GM18526 (cell line): ENCODE results near the gene RTTN.

Experiments used
- POLR2A ChIP-seq: IDR thresholded peaks from 3 replicates; pipeline ENCODE4 v1.6.1; 2011; ENCODE audit not compliant: insufficient read length; ENCODE audit errors: extremely low read depth

Gene RTTN

DNA sequence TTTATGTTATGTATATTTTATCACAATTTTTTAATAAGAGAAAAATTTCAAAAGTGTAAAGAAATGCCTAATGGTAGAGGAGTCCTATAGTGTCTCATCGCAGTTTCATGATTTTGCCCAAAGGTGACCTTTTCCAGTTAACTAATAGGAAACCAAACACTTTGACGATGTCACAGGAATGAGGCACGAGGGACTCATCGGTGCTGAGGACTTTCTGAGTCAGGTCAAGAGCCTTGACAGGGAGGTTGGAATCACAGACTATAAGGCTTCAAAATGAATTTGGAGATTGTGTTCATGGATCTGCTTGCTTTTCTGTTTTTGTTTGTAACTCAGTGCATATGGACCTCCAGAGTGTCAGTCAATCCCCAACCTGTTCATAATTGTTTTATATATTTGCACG lies 15.1 kb upstream of the RTTN start:
- TF ChIP-seq POLR2A, result no peak

- no peak for TF ChIP-seq POLR2A
Measured at GRCh38 chr18:70219688-70220087, 14.2 kb upstream of the RTTN start.

DNA sequence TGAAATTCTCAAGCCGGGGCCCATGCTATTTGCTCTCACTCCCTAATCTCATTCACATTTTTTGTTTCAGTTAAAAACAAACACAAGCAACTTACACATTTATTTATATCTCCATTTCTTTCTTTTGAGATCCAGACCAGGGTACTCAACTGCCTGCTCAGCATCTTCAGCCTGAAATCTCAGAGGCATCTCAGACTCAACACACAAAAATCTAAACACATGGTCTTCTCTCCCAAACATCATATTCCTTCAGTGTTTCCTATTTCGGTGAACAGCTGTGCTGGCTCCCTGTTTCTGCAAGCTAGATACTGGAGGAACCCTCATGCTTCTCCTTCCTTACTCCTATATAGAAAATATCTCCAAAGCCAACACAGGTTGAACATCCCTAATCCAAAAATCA lies 11.3 kb upstream of the RTTN start:
- no peak for TF ChIP-seq POLR2A

DNA sequence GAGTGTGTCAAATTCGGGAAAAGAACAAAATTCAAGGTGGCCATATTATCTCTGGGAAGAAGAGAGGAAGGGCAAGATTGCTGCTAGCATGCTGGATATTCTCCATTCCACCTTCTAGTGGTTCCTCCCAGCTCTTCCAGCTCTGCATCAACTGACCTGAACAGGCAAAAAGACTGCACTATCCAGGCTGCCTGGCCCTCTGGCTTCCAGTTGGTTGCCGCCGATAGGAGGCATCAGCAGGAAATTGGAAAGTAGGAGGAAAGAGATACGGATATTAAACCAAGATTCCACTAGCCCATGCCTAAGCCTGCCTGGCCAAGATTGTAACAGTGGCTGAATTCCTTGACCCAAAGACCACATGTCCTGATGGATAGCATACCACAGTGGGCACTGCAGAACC lies 1.7 kb upstream of the RTTN start:
- TF ChIP-seq POLR2A, result no peak

- no peak for TF ChIP-seq POLR2A
Measured at GRCh38 chr18:70200286-70200685, 5.2 kb downstream of the RTTN start.

GRCh38 chr18:70197844-70198243 lies 7.6 kb downstream of the RTTN start:
- TF ChIP-seq POLR2A, result no peak

DNA sequence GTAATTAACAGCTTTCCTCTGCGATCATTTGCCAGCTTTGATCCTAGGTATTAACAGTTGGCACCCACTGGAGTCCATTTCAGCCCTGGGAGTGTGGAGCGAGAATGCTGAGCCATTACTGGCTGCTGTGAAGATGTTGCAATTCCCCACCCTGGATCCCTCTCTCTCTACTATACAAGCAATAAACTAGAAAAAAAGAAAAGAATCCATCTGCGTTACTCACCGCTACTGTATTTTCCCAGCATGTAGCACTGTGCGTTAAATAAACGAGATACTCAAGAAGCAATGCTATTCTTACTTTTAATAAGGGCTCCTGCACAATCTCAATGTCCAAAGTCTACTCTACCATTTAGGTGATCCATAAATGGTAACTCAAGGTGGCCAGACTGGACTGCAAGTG lies 8.5 kb downstream of the RTTN start:
- no peak for TF ChIP-seq POLR2A

DNA sequence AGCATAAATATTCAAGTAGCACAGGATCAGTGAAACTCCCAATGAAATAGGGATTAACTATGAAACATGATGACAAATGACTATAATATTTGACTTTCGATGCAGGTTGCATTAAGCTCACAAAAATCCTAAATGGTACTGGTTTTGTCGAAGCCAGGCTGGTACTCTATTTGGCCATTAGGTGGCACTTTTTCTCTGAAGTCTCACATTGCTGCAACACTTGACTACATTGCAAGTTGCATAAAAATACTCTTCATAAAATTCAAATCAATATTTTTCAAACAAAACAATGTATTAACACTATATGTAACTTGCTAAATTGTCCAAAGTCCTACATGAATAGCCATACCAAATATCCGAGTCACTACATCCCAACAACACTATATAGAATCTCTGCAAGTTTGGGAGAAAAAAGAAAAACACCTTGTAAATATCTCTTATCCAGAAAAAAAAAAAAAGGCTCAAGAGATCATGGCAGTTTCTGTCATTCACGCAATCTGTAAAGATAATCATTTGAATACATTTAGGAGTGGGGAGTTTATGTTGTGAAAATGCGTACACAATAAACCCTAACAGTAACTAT lies 9.5 kb downstream of the RTTN start:
- TF ChIP-seq POLR2A, result no peak

DNA sequence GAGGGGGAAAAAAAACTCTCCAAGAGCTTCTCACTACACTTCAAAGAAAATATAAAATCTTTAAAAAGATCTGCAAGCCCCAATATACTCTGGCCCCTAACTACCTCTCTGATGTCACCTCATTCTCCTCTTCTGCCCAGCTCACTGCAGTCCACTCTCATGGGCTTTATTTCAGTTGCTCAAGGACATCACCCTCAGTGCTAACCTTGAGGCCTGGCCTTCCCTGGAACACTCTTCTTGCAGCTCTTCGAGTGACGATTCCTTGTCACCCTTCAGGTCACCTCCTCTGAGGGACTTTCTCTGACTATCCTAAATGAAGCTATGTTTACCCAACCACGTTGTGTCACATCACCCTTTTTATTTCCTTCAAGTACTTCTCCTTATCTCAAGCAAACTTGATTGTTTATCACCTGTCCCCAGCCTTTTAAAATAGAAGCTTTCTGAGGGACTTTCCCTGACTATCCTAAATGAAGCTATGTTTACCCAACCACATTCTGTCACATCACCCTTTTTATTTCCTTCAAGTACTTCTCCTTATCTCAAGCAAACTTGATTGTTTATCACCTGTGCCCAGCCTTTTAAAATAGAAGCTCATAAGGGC lies 10.4 kb downstream of the RTTN start:
- TF ChIP-seq POLR2A, result no peak

GRCh38 chr18:70194227-70194890 lies 11.1 kb downstream of the RTTN start:
- no peak for TF ChIP-seq POLR2A

- no peak for TF ChIP-seq POLR2A
Measured at GRCh38 chr18:70190529-70190928, 15.0 kb downstream of the RTTN start.

- no peak for TF ChIP-seq POLR2A
Measured at GRCh38 chr18:70188113-70188512, 17.4 kb downstream of the RTTN start.

DNA sequence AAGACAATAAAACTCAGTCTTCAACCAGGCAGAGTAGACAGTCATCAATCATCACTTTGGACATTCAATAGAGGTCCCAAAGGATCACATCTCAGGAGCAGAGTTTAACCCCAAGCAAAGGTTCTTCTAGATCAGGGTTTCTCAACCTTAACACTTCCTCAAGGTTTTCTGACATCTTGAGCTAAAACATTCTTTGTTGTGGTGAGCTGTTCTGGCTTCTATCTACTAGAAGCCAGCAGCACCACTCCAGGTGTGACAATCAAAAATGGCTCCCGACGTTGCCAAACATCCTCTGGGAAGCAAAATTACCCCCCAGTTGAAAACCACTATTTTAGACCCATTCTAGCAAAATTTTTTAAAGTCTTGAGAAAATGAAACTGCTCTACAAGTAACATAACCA lies 22.0 kb downstream of the RTTN start:
- no peak for TF ChIP-seq POLR2A

- TF ChIP-seq POLR2A, result no peak
Measured at GRCh38 chr18:70182548-70182947, 22.9 kb downstream of the RTTN start.

DNA sequence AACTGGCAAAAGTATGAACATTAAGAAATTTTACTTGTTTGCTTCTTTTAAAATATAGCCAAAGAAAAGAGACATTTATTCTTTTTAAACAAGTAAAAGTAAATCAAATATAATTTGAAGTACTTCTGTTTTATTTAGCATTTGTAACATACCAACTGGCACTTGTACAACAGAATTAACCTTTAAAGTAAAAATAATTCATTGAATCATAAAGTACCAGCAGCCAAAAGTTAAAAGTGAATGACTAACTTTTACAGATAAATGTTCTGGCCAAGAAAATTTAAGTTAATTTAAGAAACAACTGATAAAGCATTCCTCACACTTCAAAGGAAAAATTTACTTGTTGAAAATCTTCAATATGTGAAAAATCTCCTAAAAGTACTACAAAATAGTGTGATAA lies 23.8 kb downstream of the RTTN start:
- TF ChIP-seq POLR2A, result no peak

- no peak for TF ChIP-seq POLR2A
Measured at GRCh38 chr18:70181015-70181414, 24.5 kb downstream of the RTTN start.

DNA sequence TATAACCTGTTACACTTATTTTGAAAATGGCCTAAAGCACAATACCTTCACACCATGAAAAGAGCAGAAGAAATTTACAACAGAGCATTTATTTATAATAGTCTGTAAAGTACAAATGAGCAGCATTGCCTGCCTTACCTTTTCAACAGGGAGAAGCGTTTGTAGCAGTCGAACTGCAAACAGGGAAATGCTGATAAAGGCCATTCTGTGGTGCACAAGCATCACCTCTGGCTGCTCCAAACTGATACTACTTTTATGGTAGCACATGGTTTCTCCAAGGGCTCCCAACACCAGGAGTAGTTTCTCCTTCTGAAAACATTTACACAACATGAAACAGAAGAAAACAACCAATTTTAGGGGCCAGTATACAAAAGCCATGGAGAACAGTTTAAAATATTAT lies 28.9 kb downstream of the RTTN start:
- TF ChIP-seq POLR2A, result no peak
